ENCODE measurements around the gene SLC12A6. TPM values are rescaled to one million over a fixed set of nuclear protein-coding genes. Genes with fewer than 3 reads are reported as not detected.

SLC12A6 gene
- total RNA-seq, 4 donors from 2014 or later: 26.9 to 36.9 (median 32.6) TPM

DNA sequence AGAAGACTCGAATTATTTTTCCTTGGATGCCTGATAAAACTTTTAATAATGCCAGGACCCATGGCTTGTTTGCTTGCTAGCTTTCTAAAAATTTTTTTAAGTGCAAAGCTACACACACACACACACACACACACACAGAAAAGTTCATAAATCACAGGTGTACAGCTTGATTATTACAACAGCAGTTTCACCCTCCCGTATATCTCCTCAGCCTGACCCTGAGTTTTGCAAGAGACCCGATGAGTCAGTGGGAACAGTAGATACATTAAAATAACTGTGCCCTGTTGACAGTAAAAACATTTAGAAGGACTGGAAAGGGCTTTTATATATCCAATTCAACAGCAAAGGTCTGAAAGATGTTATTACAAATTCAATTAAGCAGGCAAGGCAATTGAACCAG, 66.1 kb downstream of the SLC12A6 start:
- Histone ChIP-seq H3K4me3 (no peak overlapping the region), H3K36me3 (peaks cover 0 to 5% (median 0%) of the 10 kb centered on the region in 3 donors), H3K9me3 (no peaks in the 10 kb centered on the region), H3K27me3 (no peaks in the 10 kb centered on the region), H3K27ac (no peak overlapping the region), H3K4me1 (no peaks in the 10 kb centered on the region)
- 77 to 82% methylated on average over 3 of the region's 3 CpGs for WGBS, 2 donors
- TF ChIP-seq EP300 (IDR thresholded peaks at IDR 0.05) (no peak), POLR2A (IDR thresholded peaks at IDR 0.05) (no peak)
- TF ChIP-seq, protein P1, sequence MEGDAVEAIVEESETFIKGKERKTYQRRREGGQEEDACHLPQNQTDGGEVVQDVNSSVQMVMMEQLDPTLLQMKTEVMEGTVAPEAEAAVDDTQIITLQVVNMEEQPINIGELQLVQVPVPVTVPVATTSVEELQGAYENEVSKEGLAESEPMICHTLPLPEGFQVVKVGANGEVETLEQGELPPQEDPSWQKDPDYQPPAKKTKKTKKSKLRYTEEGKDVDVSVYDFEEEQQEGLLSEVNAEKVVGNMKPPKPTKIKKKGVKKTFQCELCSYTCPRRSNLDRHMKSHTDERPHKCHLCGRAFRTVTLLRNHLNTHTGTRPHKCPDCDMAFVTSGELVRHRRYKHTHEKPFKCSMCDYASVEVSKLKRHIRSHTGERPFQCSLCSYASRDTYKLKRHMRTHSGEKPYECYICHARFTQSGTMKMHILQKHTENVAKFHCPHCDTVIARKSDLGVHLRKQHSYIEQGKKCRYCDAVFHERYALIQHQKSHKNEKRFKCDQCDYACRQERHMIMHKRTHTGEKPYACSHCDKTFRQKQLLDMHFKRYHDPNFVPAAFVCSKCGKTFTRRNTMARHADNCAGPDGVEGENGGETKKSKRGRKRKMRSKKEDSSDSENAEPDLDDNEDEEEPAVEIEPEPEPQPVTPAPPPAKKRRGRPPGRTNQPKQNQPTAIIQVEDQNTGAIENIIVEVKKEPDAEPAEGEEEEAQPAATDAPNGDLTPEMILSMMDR (IDR thresholded peaks at IDR 0.05): no peak
- DNase-seq (ENCODE audit: low spot score in 2 of 2): no peak

- H3K4me1 ChIP-seq: no peaks in the 10 kb centered on the region
- H3K27ac ChIP-seq: no peak overlapping the region
- no peaks in the 10 kb centered on the region for H3K9me3 ChIP-seq
- no peak overlapping the region for H3K4me3 ChIP-seq
- no peak for TF ChIP-seq POLR2A (IDR thresholded peaks at IDR 0.05)
- TF ChIP-seq EP300 (IDR thresholded peaks at IDR 0.05): no peak
- TF ChIP-seq, protein P1 (IDR thresholded peaks at IDR 0.05): no peak
- no peak for DNase-seq (ENCODE audit: low spot score in 2 of 2)
- H3K27me3 ChIP-seq: no peaks in the 10 kb centered on the region
- no peaks in the 10 kb centered on the region for H3K36me3 ChIP-seq
Measured at GRCh38 chr15:34266751-34267150, 70.8 kb downstream of the SLC12A6 start.

DNA sequence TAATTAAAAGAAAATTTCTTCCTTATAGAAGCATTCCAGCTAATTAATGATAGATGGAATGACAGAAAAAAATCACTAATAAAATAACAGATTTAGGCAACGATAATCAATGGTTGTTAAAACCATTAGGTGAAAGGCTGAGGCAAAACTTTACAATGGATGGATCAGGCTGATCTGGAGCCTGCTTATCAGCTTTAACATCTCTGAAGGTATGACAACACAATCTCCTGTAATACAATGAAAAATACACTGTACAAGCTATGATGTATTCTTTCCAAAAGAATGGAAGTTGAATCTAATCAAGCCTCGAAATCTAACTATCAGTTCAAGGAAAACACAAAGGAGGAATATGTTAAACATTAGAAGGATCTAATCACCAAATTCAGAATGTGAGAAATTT, 73.5 kb downstream of the SLC12A6 start:
- 85% methylated on average over 2 of the region's 2 CpGs for WGBS, 2 donors
- Histone ChIP-seq H3K27me3 (no peaks in the 10 kb centered on the region), H3K27ac (no peak overlapping the region), H3K36me3 (peaks cover 0 to 7% (median 0%) of the 10 kb centered on the region in 3 donors), H3K9me3 (no peaks in the 10 kb centered on the region), H3K4me3 (no peak overlapping the region), H3K4me1 (no peaks in the 10 kb centered on the region)
- TF ChIP-seq POLR2A (IDR thresholded peaks at IDR 0.05): no peak
- TF ChIP-seq, protein P1 (IDR thresholded peaks at IDR 0.05): no peak
- TF ChIP-seq EP300 (IDR thresholded peaks at IDR 0.05): no peak
- no peak for DNase-seq (ENCODE audit: low spot score in 2 of 2)

- no peak for TF ChIP-seq POLR2A (IDR thresholded peaks at IDR 0.05)
- TF ChIP-seq, protein P1 (IDR thresholded peaks at IDR 0.05): no peak
- no peak for TF ChIP-seq EP300 (IDR thresholded peaks at IDR 0.05)
- no peak overlapping the region for H3K4me3 ChIP-seq
- no peak overlapping the region for H3K27ac ChIP-seq
- H3K36me3 ChIP-seq: peaks cover 0 to 22% (median 0%) of the 10 kb centered on the region in 3 donors
- H3K27me3 ChIP-seq: no peaks in the 10 kb centered on the region
- DNase-seq (ENCODE audit: low spot score in 2 of 2): no peak
- H3K4me1 ChIP-seq: no peaks in the 10 kb centered on the region
- 94 to 95% methylated on average over 13 of the region's 13 CpGs for WGBS, 2 donors
- no peaks in the 10 kb centered on the region for H3K9me3 ChIP-seq
Measured at GRCh38 chr15:34262362-34262761, 75.2 kb downstream of the SLC12A6 start.

GRCh38 chr15:34259566-34259965, 78.0 kb downstream of the SLC12A6 start:
- WGBS, 2 donors: 89 to 91% methylated on average over 3 of the region's 3 CpGs
- no peak overlapping the region for H3K4me3 ChIP-seq
- no peak for DNase-seq (ENCODE audit: low spot score in 2 of 2)
- no peak overlapping the region for H3K27ac ChIP-seq
- TF ChIP-seq, protein P1 (IDR thresholded peaks at IDR 0.05): no peak
- TF ChIP-seq EP300 (IDR thresholded peaks at IDR 0.05): no peak
- TF ChIP-seq POLR2A (IDR thresholded peaks at IDR 0.05): no peak
- H3K4me1 ChIP-seq: no peaks in the 10 kb centered on the region
- H3K36me3 ChIP-seq: peaks cover 0 to 50% (median 4%) of the 10 kb centered on the region in 3 donors
- H3K9me3 ChIP-seq: no peaks in the 10 kb centered on the region
- H3K27me3 ChIP-seq: no peaks in the 10 kb centered on the region

All from tibial nerve (tissue), 4 donors.